WTC11 (cell line): ENCODE results near the gene MTG1.

Experiments
- SP1 ChIP-seq: sonication (generic); formaldehyde crosslinking; conservative IDR thresholded peaks from 2 replicates; pipeline ENCODE4 v1.8.1; 2022; ENCODE audit warnings: missing genetic modification reagents
- TEAD1 ChIP-seq: sonication (generic); formaldehyde crosslinking; IDR thresholded peaks from 2 replicates; pipeline ENCODE4 v1.8.0; 2022; ENCODE audit warnings: mild to moderate bottlenecking, missing genetic modification reagents
- ZNF396 ChIP-seq: fragments of 250-450 bp; sonication (Bioruptor Pico); IDR thresholded peaks from 2 replicates; pipeline ENCODE4 v1.8.0; 2021; ENCODE audit warnings: mild to moderate bottlenecking, moderate library complexity, borderline replicate concordance
- TF ChIP-seq, protein P1 (sequence below): sonication (generic); formaldehyde crosslinking; IDR thresholded peaks from 2 replicates; pipeline ENCODE4 v1.8.0; 2022; ENCODE audit warnings: mild to moderate bottlenecking, missing genetic modification reagents

DNA sequence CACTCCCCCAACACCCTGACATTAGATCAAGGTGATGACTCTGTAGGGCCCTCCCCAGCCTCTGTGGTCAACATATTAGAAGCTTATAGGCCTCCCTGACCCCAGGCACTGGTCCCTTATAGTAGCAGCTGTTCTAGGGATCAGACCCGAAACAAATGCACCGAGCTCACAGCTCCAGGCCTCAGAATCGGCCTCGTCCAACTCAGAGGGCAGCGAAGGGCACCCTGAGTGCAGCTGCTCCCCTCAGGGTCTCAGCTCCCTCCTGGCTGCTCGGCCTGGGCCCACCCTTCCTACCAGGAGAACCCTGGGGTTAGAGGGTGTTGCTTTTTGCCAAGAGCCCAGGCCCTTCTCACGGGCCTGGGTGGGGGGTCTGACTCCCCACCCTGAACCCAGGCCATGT lies 25.8 kb upstream of the MTG1 start:
- TF ChIP-seq, protein P1, sequence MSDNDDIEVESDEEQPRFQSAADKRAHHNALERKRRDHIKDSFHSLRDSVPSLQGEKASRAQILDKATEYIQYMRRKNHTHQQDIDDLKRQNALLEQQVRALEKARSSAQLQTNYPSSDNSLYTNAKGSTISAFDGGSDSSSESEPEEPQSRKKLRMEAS (CRISPR knock-in tag) = no peak
- TF ChIP-seq ZNF396 (CRISPR knock-in tag) (no peak), TEAD1 (CRISPR knock-in tag) (no peak), SP1 (CRISPR knock-in tag) (no peak)
